Measurements from ENCODE around the gene THG1L. TPM values are rescaled to one million over a fixed set of nuclear protein-coding genes. Genes with fewer than 3 reads are reported as not detected.
"Not testable (repeated sequence)": the region's sequence is repeated elsewhere in the genome, so short reads cannot be mapped to it uniquely, and the experiment has no call there.

THG1L gene
- total RNA-seq, 1 donor from 2014 or later, result 9.9 TPM

DNA sequence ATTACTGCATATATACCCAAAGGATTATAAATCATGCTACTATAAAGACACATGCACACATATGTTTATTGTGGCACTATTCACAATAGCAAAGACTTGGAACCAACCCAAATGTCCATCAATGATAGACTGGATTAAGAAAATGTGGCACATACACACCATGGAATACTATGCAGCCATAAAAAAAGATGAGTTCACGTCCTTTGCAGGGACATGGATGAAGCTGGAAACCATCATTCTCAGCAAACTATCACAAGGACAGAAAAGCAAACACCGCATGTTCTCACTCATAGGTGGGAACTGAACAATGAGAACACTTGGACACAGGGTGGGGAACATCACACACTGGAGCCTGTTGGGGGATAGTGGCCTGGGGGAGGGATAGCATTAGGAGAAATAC is 4.6 kb upstream of the THG1L start:
- not testable (repeated sequence) for DNase-seq (ENCODE audit: low read depth in 2 of 2)

DNA sequence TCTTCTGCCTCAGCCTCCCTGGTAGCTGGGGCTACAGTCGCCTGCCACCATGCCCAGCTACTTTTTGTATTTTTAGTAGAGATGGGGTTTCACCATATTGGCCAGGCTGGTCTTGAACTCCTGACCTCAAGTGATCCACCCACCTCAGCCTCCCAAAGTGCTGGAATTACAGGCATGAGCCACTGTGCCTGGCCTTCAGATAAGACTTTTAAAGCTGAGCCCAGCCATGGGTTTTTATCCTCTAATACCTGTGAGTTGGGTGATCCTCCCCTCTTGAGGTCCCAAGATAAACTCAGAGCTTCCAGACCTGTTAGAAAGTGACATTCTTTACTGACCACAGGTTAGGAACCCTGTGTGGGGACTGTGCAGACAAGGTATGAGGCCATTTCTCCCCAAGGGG is 3.4 kb upstream of the THG1L start:
- DNase-seq (ENCODE audit: low read depth in 2 of 2), result not testable (repeated sequence)

DNA sequence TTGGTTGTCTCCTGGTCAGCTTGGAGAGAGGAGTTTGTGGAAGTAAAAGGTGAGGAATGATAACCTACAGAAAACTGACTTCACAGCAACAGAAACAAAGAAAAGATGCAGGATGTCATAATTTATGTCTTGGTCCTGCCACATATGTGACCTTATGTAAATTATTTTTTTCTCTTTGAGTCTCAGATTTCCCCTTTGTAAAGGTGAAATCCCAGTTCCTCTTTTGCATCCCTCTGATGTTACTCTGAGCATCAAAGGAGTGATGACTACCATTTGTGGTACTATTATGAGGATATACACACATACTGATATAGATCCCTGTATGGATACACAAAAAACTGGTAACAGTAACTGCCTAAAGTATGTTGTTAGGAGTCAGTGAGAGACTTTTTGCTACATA is 1.4 kb upstream of the THG1L start:
- no peak for DNase-seq (ENCODE audit: low read depth in 2 of 2)

DNA sequence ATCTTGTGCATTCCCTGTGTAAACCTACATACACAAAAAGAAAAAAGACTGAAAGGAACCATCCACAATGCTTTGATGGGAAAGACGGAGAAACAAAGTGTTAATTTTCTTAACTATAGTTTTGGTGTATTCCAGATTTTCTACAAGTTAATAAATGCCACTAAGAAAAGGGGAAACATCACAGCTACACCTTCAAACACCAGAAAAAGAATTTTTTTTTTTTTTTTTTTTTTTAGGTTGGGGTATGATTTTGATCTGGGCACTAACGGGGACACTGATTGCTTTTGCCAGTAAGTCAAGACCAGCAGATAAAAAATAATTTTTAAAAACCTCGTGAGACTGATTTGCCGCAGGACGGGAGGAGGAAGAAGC is 334 bp upstream of the THG1L start:
- no peak for DNase-seq (ENCODE audit: low read depth in 2 of 2)

DNA sequence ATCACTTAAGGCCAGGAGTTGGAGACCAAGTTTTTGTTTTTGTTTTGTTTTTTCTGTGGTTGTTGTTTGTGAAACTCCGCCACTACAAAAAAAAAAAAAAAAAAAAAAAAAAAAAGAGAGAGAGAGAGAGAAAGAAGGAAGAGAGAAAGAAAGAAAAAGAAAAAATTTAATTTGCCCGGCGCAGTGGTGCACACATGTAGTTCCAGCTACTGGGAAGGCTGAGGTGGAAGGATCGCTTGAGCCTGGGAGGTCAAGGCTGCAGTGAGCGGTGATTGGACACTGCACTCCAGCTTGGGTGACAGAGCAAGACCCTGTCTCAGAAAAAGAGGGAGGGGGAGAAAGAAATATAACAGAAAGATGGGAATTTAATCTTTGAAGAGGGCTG is 902 bp downstream of the THG1L start:
- no peak for DNase-seq (ENCODE audit: low read depth in 2 of 2)

DNA sequence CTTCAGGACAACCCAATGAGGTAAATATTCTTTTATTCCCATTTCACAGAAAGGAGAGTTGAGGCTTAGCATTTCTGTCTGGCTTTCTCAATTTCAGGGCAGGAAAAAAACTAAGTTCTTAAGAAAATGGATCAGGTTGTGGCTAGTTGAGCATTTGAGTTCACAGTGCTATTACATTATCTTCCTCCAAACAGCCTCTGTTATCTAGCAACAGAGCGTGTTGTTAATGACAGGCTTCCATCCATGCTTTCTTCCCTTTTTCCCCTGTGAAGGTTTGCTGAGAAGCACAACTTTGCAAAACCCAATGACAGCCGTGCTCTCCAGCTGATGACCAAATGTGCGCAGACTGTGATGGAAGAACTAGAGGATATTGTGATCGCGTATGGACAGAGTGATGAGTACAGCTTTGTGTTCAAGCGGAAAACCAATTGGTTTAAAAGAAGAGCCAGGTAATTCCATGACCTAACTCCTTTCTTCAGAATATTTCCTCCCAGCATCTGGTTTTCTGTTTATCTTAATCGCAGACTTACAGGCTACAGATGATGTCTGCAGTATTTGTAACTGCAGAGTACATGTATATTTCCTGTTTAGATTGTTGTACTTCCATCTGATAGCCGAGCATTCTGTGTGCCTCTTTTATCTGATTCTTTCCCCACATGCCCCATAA is 1.5 kb downstream of the THG1L start:
- no peak for DNase-seq (ENCODE audit: low read depth in 2 of 2)

DNA sequence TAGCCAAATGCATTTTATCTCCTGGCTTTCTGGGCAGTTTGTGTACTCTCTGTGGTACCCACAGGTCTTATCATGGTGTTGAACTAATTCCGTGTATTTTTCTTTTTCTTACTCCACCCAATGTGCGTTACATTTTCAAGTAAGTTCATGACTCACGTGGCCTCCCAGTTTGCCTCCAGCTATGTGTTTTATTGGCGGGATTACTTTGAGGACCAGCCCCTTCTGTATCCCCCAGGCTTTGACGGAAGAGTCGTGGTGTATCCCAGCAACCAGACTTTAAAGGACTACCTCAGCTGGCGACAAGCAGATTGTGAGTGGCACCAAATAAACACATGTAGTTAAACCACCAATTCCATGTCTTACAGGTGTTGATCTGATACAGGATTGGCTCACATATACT is 3.2 kb downstream of the THG1L start:
- DNase-seq (ENCODE audit: low read depth in 2 of 2), result no peak

DNA sequence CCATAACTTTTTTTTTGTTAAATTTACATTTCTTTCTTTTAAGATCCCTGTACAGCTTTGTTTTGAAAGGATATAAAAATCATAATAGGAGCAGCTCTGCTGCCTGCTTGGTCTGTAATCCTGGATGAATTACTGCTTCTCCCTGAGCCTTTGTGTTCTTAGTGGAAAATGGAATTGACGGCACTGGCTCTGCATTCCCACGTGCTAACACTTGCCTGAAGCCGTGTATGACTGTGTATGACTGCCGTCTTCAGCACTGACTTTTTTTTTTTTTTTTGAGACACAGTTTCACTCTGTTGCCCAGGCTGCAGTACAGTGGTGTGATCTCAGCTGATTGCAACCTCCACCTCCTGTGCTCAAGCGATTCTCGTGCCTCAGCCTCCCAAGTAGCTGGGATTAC is 4.8 kb downstream of the THG1L start:
- DNase-seq (ENCODE audit: low read depth in 2 of 2), result no peak

DNA sequence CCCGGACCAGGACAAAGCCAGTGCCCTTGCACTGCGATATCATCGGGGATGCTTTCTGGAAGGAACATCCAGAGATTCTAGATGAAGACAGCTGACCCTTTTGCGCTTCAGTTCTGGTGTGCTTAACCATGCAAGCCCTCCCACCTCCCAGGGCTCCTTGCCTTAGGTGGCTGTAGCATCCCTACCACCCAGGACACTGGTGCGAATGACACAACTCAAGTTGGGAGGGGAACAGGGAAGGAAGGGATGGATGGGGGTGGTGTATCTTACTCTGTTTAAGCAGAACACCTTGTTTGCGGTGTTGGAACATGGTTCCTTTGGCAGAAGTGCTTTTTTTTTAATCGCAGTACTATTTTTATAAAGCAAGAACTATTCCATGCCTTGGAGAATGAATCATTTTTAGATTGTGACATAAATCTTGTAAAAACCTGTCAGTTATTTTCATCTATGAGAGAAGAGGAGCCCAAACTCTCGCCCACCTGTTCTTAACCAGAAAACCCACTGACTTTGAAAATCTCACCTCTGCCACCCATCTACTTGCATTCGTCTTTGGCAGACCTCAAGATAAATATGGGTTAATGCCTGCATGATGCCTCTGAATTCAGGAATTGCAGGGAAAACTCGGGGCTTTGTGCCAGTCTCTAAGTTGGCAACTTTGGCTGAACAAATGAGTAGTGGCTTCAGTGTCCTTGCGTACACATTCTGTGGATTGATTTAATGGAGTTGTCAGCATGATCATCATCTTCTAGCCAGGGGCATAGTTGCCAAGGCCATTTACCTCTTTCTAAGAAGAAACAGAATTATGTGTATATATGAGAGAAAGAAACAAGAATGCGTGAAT is 8.4 kb downstream of the THG1L start:
- DNase-seq (ENCODE audit: low read depth in 2 of 2), result no peak

DNA sequence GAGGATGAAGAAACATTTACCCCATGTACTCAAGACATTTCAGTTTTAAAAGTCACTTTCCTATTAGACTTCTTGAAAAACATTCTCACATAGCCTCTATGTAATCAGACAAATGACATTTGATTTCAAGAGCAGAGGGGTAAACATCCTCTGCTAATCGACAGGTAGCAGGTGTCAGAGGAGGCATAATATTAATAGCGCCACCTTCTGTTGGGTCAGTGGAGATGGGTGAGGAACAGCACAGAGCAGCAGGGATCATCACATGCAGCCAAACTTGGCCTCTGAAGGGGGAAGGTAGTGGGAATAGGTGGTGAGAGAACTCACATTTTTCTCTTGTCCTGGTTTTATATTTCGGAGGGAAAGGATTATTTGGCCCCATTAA is 9.0 kb downstream of the THG1L start:
- DNase-seq (ENCODE audit: low read depth in 2 of 2), result peak in 1 of 2 donors; percentile 39

DNA sequence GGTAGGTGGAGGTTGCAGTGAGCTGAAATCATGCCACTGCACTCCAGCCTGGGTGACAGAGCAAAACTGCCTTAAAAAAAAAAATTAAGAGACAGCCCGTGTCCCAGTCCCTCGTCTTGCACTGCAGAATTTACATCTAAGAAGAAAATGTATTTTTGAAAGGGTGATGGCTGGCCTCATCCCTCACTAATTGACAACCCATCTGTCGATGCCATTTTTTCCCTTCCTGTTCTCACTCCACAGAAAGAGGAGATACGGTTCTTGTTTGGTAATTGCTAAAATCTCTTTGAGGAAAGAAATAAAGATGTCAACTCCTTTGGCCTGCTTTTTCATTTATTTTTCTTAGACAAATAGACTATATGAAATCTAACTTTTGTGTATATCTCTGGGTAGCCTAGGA is 9.9 kb downstream of the THG1L start:
- no peak for DNase-seq (ENCODE audit: low read depth in 2 of 2)

DNA sequence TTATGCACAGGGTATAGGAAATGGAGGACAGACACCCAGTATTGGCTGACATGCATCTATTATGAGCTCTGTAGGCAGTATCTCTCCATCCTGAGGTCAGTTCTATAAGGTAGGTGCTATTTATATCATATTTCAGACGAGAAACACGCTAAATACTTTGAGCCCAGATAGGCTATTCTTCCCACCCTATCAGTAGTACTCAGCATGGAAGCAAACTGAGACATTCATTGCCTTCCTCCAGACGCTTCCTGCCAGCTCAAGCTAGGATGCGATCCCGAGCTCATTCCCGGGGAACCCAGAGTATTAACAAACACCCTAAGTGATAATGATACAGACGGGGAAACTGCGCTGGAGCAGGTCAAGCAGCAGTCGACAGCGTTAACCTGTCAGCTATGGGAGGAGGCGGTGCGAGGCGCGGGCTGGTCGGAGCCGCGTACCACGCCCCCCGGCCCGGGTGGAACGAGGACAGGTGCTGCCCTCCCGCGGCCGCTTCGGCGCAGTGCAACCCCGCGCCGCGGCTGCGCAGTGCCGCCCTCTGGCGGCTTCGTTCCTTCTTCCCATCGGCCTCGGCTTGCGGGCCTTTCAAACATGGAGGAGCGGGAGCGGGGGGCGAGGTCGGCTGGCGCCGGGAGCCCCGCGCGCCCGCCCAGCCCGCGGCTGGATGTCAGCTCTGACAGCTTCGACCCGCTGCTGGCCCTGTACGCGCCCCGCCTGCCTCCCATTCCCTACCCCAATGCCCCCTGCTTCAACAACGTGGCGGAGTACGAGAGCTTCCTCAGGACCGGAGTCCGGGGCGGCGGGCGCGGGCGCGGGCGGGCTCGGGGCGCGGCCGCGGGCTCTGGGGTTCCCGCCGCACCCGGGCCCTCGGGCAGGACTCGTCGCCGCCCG is 12.2 kb downstream of the THG1L start, which contains the start of gene LSM11:
TSS of gene LSM11 (plus strand) at position 550 of the 888 bp plus-strand sequence. CDS start at position 589, 39 bp downstream.
- peak; percentile 45 to 87 for DNase-seq (ENCODE audit: low read depth in 2 of 2)

DNA sequence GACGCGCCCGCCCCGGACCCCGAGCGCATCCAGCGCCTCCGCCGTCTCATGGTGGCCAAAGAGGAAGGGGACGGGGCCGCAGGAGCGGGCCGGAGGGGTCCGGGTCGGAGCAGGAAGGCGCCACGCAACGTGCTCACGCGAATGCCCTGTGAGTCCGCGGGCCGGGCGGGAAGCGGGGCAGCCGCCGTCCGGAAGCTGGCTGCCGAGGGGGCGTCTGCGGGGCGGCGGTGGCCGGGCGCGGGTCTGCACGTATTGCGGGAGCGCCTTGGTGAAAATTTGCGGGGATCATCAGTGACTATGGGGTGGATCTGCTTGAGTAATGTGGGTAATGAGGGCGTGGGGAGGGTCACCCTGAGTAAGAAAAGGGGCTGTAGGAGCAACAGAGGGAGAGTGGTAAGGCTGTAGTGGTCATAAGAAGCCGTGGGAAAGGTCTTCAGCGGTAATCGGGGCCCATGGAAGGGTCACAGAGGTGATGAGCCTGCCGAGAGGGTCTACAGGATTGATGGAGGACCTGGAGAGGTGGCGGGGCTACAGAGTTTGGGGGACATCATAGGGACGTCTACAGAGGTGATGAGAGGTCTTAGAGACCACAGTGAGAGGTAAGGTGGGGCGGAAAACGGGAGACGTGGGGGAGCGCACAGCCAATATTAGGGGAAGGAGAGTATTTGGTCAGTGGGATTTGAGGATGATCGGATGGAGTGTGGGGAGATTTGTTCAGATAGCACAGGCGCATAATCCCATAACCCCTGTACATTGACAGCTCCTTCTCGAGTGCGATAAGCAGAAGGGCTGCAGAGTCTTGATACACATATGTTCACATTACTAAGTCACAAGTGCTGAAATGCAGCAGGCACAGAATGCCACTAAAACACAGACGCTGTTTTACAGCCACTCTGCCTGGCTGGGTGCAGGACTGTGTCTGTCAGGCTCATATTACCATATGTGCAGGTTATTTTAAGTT is 13.1 kb downstream of the THG1L start:
- peak in 1 of 2 donors; percentile 39 for DNase-seq (ENCODE audit: low read depth in 2 of 2)

DNA sequence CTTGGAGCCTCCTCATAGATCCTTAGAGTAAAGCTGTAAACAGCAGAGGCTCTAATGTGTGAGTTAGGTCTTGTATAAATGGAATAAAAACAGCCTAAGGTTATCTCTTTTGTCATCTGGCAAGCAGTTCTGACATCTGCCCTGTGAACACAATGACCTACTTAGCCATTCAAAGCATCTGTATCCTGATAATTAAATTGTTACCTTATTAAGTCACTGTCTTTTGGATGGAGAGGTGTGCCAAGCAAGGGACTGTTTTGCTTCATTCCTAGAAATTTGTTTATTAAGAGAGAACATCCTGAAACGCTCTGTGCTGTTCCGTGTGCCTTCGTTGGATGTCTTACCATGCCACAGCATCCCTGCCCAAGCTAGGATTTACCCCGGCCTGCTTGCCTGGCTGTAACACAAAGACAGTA is 13.8 kb downstream of the THG1L start:
- peak in 1 of 2 donors; percentile 50 for DNase-seq (ENCODE audit: low read depth in 2 of 2)

DNA sequence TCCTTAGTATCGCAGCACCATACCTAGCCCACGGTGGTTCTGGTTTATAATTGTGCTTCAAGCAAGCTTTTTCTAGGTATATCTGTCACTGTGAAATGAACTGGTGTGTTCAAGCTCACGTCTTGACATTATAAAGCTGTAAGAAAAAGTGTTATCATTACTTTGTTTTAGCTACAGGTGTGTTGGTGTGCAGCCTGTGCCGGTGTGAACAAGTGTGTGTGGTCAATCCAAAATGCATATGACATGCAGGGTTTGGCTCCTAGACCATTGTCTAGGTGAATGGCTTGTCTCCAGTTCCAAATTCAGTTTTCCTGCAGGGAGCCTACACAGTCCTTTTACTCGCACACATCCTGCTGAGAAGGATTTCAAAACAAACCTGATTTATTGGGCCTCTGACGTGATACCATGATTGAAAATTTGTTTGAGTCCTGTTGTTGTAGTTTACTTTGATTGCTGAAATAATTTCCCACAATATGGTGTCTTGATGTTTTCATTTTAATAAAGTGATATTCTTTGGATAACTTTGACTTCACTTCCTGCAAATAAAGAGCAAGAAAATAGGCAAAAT is 16.0 kb downstream of the THG1L start:
- no peak for DNase-seq (ENCODE audit: low read depth in 2 of 2)

DNA sequence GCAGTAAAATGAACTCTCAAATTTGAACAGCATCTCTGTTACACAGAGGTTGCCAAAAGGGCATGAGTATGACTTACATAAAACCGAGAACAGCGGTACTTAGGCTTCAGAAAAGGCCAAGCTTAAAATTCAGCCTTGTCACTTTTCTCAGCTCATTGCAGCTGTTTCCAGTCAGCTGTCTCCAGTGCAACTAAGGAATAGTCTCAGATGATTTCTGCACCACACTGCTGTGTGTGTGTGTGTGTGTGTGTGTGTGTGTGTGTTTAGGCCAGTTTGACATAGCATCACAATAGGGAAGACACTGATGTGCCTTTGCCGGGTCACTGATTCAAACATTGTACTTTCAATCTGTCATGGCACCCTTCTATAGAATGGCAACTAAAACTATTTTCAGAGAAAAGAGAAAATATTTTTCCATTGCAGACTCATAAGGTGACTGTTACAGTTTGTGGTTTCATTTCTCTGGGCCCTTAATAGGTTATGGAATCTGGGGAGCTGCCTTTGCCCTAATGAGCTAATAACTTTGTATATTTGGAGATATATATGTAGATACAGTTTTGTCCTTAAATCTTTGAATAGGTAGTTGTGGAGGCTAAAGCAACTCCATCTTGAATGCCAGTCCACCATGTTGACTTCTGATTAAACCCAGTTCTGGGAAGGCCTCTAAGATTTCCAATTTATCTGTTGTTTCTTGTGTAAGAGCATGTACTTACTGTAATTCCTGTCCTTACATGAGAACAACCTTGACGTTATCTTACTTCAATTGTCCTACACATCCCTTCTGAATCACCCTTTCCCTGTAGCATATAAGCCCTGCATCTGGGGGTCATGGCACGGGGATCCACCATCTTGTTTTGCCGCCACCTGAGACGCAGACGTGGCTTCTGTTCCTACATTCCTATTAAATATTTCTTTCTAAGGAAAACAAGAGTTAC is 16.8 kb downstream of the THG1L start:
- no peak for DNase-seq (ENCODE audit: low read depth in 2 of 2)

DNA sequence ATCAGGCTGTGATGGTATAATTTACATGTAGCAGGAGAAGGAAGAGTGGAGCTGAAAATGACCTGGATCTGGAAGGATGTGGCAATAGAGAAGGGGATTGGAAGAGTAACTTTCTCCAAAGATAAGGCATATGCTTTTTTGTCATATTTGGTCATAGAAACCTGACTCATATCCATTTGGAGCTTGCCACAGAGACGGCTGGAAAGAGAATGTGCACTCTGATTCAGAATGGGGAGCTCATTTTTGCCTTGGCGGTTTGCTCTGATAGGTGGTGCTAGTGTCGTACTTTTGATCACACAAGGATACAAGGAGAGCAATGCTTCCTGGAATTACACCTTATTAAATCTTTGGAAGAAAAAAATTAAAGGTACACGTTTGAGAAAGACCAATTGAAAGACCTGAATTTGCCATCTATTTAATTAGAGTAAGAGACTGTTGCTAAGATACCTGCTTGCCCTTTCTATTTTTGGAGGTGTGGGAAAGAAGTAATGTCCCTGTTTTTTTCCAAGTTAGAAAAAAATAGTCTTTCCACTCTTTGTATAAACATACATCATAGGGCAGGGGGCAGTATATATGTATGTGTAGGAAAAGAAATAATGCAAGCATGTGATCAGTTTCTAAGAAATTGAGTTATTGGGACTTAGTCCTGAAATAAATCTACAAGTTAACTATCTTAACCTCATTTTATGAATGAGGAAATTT is 17.7 kb downstream of the THG1L start:
- peak in 1 of 2 donors; percentile 13 for DNase-seq (ENCODE audit: low read depth in 2 of 2)

DNA sequence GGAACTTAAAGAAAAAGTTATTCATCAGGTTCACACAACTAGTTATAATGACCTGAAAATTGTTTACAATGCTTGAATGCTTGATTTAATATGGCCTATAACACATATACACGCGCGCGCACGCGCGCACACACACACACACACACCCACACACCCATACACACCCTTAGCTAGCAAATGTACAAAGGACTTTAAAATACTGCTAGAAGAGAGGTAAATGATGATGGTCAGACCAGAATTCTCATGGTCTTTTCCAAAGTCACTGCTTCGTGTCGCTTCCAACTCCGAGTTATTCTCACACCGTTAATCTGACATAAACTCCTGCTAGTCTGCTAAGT is 18.2 kb downstream of the THG1L start:
- no peak for DNase-seq (ENCODE audit: low read depth in 2 of 2)

DNA sequence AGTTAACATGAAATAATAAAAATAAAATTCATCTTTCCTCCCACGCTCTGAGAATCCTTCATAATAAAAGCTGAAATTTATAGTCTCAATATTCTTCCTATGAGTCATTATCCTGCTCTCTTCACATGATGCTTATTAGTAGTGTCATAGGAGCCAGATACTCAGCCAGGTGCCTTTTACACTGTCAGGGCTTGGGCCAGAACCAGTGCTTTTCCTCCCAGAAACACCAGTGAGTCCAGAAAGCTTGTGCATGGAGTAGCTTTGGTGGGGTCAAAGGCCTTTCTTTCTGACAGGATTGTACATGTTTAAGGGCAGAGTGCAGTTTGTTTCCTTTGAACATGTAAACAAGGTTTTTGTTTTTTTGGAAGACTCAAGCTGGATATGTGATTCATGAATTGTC is 19.1 kb downstream of the THG1L start:
- peak in 1 of 2 donors; percentile 59 for DNase-seq (ENCODE audit: low read depth in 2 of 2)
